PFSK-1 (cell line): Measurements from ENCODE around the gene NUB1.

Source experiments
- FOXP2 ChIP-seq: optimal IDR thresholded peaks from 2 replicates; pipeline ENCODE3; 2011; ENCODE audit warnings: borderline replicate concordance, control low read depth, inconsistent platforms; ENCODE audit not compliant: insufficient read depth; ENCODE audit errors: extremely low read length, extremely low read depth
- POLR2AphosphoS5 ChIP-seq: IDR thresholded peaks from 2 replicates; pipeline ENCODE4 v1.6.1; 2012; ENCODE audit warnings: low read depth, mild to moderate bottlenecking, control low read depth, low read length, moderate library complexity
- SIN3A ChIP-seq: IDR thresholded peaks from 2 replicates; pipeline ENCODE4 v1.6.1; 2012; ENCODE audit warnings: mild to moderate bottlenecking, low read length, moderate library complexity, borderline replicate concordance; ENCODE audit not compliant: insufficient read depth
- TAF1 ChIP-seq: IDR thresholded peaks from 2 replicates; pipeline ENCODE4 v1.6.1; 2012; ENCODE audit warnings: low read length, control low read depth, borderline replicate concordance; ENCODE audit not compliant: insufficient read depth
- TF ChIP-seq, protein P1 (sequence below), 2 experiments: IDR thresholded peaks; 2 replicates each; pipeline versions ENCODE4 v1.6.1 to v1.8.0; 2011 to 2012; ENCODE audit warnings: low read depth in 2 of 2, low read length in 2 of 2, control low read depth in 1 of 2, inconsistent platforms in 1 of 2, mild to moderate bottlenecking in 1 of 2, moderate library complexity in 1 of 2; ENCODE audit not compliant: insufficient read depth in 1 of 2

NUB1 gene

DNA sequence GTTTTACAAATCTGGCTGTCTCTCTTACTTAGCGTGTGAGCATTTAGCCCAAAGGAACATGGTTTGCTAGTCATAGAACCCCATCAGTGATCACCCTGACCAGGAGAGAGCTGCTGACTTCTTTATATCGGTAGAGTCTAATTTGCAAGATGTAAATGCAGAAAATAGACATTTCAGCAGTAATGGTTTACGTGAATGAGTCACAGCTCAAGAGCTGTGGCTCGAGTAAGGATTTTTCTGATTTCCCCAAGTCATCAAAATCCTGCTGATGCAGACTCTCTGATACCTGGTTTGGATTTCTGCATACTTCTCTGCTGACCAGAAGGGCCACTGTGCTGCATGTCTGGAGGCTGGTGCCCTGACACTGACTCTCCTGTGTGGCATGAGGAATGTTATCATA, 25.7 kb downstream of the NUB1 start:
- no peak for TF ChIP-seq TAF1

DNA sequence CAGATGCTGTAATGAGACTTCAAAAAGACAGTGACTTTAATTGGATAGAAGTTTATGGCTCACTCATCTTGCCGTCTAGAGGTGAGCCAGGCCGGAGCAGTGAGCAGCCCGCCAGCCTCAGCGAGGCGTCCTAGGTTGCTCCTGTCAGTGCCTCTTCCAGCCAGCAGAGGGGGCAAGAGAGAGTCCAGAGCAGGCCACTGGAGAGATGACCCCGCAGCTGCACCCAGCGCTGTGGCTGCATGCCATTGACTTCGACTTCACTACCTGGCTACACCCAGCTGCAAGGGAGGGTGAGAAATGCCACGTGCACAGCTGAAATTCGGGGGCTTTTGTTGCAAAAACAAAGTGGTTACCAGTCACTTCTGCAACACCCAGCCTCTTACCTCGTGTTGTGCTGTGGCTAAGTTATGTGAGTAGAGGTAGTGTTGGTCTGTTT, 26.5 kb downstream of the NUB1 start:
- TF ChIP-seq TAF1 (no peak), FOXP2 (no peak)
- TF ChIP-seq, protein P1, sequence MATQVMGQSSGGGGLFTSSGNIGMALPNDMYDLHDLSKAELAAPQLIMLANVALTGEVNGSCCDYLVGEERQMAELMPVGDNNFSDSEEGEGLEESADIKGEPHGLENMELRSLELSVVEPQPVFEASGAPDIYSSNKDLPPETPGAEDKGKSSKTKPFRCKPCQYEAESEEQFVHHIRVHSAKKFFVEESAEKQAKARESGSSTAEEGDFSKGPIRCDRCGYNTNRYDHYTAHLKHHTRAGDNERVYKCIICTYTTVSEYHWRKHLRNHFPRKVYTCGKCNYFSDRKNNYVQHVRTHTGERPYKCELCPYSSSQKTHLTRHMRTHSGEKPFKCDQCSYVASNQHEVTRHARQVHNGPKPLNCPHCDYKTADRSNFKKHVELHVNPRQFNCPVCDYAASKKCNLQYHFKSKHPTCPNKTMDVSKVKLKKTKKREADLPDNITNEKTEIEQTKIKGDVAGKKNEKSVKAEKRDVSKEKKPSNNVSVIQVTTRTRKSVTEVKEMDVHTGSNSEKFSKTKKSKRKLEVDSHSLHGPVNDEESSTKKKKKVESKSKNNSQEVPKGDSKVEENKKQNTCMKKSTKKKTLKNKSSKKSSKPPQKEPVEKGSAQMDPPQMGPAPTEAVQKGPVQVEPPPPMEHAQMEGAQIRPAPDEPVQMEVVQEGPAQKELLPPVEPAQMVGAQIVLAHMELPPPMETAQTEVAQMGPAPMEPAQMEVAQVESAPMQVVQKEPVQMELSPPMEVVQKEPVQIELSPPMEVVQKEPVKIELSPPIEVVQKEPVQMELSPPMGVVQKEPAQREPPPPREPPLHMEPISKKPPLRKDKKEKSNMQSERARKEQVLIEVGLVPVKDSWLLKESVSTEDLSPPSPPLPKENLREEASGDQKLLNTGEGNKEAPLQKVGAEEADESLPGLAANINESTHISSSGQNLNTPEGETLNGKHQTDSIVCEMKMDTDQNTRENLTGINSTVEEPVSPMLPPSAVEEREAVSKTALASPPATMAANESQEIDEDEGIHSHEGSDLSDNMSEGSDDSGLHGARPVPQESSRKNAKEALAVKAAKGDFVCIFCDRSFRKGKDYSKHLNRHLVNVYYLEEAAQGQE (IDR thresholded peaks at IDR 0.05; ENCODE audit: insufficient read depth in 1 of 2, low read depth in 2 of 2, low read length in 2 of 2), result no peak

DNA sequence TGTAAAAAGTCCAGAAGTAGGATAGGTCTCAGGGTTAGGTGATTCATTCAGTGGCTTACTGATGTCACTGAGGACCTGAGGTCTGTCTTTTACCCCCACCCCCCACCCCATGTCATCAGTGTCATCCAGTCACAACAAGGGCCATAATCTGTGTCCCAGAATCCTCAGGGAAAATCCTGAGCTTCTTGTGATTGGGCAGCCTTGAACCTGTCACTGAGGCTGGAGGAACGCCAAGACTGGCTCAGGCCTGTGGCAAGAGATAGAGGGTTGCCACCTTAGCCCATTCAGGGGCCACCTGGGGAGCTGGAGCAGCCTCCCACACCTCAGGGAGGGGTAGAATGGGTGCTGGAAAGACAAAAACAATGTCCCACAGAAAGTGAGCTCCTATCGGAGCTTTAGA, 29.7 kb downstream of the NUB1 start:
- TF ChIP-seq FOXP2 (no peak), SIN3A (no peak), POLR2AphosphoS5 (no peak), TAF1 (no peak)
- TF ChIP-seq, protein P1 (IDR thresholded peaks at IDR 0.05; ENCODE audit: insufficient read depth in 1 of 2, low read depth in 2 of 2, low read length in 2 of 2), result no peak

DNA sequence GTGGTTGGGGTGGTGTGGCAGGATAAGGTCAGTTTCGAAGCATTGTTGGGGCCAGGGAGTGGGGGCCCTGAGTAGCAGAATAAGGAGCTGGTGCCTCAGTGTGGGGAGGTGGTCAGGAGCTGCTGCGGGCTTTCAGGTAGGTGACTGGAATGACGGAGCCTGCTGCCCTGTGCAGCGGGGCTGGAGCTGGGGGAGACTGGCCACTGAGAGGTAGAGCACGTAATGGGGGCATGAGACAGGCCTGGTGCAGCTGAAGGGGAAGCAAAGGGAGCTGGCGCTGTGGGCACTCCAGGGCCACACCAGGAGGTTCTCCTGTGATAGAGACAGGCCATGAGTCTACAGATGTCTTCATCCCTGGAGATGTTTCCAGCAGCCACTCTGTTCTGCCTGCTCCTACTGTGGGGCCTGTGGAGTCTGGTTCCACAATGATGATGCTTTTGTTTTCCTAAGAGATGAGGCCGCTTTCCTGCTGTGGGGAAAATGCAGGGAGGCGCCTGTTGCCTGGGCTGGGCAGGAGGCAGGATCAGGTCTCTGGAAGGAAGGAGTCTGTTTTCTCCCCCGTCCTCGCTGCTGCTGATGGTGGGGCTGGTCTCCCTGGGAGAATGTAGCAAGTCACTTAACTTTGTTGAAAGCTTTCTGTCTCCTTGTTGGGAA, 31.1 kb downstream of the NUB1 start:
- TF ChIP-seq SIN3A (no peak), POLR2AphosphoS5 (no peak), TAF1 (no peak), FOXP2 (no peak)
- TF ChIP-seq, protein P1 (IDR thresholded peaks at IDR 0.05; ENCODE audit: insufficient read depth in 1 of 2, low read depth in 2 of 2, low read length in 2 of 2), result no peak

DNA sequence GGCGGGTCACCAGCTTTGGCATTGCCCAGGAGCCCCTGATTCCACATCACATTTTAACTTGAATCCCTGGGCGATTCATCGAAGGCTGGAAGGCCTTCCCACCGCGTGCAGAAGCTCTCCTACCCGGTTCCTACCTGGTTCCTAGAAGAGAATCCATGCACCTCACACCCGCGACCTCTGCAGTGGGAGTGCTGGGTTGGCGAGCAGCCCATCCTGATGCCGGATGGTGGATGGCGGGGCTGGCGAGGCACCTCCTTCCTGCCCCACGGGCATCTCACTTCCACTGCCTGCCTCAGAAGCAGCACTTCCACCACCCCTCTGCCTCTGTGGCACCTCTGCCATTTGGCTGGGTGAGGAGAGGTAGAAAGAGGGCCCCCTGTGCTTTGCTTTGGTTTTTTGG, 32.0 kb downstream of the NUB1 start:
- no peak for TF ChIP-seq TAF1
- TF ChIP-seq POLR2AphosphoS5, result no peak
- TF ChIP-seq, protein P1 (IDR thresholded peaks at IDR 0.05; ENCODE audit: insufficient read depth in 1 of 2, low read depth in 2 of 2, low read length in 2 of 2), result no peak
